ENCODE measurements around the gene NOCT.
"Not testable (repeated sequence)": the region's sequence is repeated elsewhere in the genome, so short reads cannot be mapped to it uniquely, and the experiment has no call there.

Gene NOCT, protein sequence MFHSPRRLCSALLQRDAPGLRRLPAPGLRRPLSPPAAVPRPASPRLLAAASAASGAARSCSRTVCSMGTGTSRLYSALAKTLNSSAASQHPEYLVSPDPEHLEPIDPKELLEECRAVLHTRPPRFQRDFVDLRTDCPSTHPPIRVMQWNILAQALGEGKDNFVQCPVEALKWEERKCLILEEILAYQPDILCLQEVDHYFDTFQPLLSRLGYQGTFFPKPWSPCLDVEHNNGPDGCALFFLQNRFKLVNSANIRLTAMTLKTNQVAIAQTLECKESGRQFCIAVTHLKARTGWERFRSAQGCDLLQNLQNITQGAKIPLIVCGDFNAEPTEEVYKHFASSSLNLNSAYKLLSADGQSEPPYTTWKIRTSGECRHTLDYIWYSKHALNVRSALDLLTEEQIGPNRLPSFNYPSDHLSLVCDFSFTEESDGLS

DNA sequence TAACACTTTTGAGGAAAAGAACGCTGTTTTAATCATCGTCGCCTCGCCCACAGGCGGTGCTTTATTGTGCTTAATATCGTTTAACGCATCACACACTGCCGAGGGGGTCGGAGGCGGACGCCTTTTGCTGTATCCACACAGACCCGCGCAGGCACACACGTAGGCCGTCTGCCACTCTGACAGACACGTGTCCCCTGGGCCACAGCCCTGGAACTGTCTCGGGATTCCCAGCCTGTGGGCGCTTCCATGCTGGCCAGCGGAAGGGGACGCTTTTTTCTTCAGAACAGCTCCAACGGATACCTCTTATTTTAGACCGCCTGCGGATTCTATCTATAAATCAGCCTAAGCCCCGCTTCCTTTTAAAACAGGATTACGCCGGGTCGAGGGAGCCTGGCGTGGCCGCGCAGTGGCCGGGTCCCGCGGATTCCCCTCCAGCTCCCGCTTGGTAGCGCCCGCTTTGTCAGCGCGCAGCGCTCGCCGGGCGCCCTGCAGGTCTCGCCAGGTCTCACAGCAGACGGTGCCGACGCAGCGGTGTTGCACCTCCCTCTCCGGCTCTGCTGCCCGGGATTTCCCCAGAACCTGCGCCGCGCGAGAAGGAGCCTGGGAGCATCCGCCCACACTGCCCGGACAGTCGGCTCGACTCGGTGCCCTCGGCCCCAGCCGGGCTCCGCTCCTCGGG lies at the start of gene NOCT:
Gene NOCT, plus strand, starts transcription at position 513 of the 679 bp plus-strand sequence. CDS start 201 bp downstream, outside the sequence.
- in situ Hi-C loops (cut with MboI; ENCODE audit: low sequenced_read_pairs): no loop called here

GRCh38 chr4:138967313-138967712 lies 48.3 kb upstream of the NOCT start:
- in situ Hi-C loops (cut with MboI; ENCODE audit: low sequenced_read_pairs): no loop called here

DNA sequence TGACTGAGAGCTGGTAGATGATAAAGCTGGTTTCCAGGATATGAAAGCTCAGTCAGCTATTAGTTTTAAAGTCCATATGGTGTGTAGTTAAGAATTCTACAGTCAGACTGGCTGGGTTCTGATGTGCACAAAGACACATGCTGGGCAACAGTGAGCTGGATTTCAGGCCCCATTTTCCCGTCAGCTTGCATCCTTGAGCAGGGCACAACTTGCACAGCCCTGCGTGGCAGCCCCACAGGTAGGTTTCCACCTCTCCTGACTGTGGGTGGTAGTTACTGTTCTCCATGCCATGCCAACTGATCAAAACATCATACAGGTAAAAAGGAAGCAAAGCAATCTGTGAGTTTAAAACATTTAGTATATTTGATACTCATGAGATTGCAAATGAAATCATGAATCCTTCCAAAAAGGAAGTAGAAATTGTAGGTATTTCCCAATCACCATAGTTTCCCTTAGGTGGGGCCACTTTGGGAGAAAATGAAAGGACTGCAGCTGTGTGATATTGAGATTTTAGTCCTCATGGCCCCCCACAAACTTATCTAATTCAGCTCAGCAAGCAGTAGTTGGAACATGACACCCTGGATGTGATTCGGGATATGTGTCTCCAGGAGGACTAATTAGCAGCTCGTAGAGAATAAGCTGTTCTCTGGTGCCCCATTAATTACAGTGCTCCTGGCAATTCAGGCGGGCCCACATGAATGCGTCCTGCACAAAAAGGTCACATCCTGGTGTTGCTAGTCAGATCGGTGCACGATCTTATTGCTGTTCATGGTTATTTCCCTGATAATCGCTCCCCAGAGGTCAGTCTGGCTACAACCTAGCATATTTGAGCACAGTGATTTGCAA lies 42.4 kb upstream of the NOCT start:
- in situ Hi-C loops (cut with MboI; ENCODE audit: low sequenced_read_pairs): no loop called here

DNA sequence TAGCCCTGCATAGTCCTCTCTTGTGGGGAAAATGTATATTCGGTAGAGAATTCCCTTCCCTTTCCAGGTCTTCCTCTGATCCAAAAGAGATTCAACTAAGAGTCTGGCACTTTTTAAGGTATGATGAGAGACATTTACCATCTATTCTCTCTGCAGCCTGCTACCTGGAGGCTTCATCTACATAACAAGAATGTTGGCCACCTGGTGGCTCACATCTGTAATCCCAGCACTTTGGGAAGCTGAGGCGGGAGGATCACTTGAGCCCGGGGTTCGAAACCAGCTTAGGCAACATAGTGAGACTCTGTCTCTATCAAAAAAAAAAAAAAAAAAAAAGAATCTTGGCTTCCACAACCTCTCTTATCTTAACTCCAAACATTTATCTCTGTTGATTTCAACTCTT lies 40.4 kb upstream of the NOCT start:
- in situ Hi-C loops (cut with MboI; ENCODE audit: low sequenced_read_pairs): no loop called here

DNA sequence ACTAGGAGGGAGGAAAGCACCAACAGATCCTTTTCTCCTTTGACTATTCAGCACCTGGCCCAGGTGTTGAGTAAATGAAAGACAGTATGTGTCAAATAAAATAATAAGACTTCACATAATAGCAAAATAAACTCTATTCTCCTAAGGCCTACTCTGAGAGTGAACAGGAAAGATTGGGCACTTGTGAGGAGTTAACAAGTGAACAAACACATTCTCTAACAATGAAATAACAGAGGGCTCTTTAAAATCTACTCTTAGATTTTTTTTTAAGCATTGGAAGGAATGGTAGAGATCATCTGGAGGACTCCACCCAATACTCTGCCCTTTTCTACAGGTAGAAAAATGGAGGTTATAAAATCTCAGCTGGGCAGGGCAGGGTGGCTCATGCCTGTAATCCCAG lies 39.1 kb upstream of the NOCT start:
- in situ Hi-C loops (cut with MboI; ENCODE audit: low sequenced_read_pairs): no loop called here

- in situ Hi-C loops (cut with MboI; ENCODE audit: low sequenced_read_pairs): no loop called here
Observed at GRCh38 chr4:138977524-138977923, 38.1 kb upstream of the NOCT start.

GRCh38 chr4:138978028-138978585 lies 37.5 kb upstream of the NOCT start:
- in situ Hi-C loops (cut with MboI; ENCODE audit: low sequenced_read_pairs): no loop called here

DNA sequence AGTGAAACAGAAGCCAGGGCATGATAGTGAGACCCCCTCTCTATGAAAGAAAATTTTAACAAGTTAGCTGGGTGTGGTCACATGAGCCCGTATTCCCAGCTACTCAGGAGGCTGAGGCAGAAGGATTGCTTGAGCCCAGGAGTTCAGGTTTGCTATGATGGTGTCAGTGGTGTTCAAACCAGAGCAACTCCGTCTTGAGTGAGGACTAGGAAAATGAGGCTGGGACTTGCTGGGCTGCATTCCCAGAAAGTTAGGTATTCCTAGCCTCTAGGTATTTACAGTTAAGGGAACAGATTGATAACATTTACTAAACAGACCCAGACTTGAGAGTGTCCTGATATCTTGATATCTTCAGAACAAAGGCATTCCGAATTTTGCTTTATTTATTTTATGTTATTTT lies 37.0 kb upstream of the NOCT start:
- in situ Hi-C loops (cut with MboI; ENCODE audit: low sequenced_read_pairs): no loop called here

- in situ Hi-C loops (cut with MboI; ENCODE audit: low sequenced_read_pairs): no loop called here
Observed at GRCh38 chr4:138979742-138980141, 35.8 kb upstream of the NOCT start.

- in situ Hi-C loops (cut with MboI; ENCODE audit: low sequenced_read_pairs): no loop called here
Observed at GRCh38 chr4:138981930-138982390, 33.6 kb upstream of the NOCT start.

- in situ Hi-C loops (cut with MboI; ENCODE audit: low sequenced_read_pairs): no loop called here
Observed at GRCh38 chr4:138982754-138983153, 32.8 kb upstream of the NOCT start.

DNA sequence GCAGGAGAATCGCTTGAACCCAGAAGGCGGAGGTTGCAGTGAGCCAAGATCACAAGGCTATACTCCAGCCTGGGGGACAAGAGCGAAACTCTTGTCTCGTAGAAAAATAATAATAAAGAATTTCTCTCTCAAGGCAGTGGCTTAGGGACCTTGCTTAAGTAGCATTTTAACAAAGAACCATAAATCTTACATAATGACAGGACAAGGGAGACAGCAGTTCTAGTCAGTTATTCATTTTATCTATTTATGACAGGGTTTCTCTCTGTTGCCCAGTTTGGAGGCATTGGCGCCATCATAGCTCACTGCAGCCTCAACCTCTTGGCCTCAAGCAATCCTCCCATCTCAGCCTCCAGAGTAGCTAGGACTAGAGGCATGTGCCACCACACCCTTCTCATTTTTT lies 31.9 kb upstream of the NOCT start:
- in situ Hi-C loops (cut with MboI; ENCODE audit: low sequenced_read_pairs): no loop called here

DNA sequence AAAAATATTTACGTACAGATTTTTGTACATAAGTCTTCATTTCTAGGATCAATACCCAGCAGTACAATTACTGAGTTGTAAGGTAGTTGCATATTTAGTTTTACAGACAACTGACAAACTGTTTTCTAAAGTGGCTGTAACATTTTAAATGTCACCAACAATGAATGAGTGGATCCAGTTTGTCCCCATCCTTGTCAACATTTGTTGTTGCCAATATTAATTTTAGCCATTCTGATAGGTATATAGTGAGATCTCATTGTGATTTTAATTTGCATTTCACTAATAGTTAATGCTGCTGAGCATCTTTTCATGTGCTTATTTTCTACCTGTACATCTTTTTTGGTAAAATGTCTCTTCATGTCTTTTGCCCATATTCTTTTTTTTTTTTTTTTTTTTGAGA lies 30.9 kb upstream of the NOCT start:
- in situ Hi-C loops (cut with MboI; ENCODE audit: low sequenced_read_pairs): no loop called here

GRCh38 chr4:138992676-138993075 lies 22.9 kb upstream of the NOCT start:
- in situ Hi-C loops (cut with MboI; ENCODE audit: low sequenced_read_pairs): no loop called here

- in situ Hi-C loops (cut with MboI; ENCODE audit: low sequenced_read_pairs): no loop called here
Observed at GRCh38 chr4:138996090-138996489, 19.5 kb upstream of the NOCT start.

DNA sequence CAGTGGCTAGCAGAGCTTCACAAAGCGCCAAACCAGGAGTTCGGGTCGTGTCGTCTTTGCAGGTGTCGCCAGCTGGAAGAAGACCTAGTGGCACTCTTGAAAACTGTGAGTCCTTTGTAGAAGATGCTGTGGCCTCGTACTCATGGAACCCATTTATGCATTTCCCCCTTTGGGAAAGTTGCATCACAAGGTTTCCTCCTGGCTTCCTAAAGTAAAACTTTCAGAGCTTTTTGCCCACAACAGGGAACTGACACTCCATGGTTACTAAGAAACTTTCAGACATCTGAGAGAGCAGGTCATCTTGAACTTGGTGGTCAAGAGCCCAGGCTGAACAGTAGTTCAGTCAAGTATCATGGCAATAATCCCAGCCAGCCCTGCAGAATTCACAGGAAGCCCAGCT lies 15.9 kb upstream of the NOCT start:
- in situ Hi-C loops (cut with MboI; ENCODE audit: low sequenced_read_pairs): no loop called here

DNA sequence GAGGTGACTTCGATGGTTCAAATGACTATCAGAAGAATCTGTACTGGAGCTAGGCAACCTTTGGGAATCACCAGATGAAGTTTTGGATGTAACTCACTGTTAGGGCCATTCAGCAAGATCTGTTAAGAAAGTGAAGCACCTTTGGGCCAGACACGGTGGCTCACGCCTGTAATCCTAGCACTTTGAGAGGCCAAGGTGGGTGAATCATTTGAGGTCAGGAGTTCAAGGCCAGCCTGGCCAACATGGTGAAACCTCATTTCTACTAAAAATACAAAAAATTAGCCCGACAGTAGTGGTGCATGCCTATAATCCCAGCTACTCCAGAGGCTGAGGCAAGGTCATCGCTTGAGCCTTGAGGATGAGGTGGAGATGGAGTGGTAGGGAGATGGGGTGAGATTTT lies 15.4 kb upstream of the NOCT start:
- in situ Hi-C loops (cut with MboI; ENCODE audit: low sequenced_read_pairs): not testable (repeated sequence)

DNA sequence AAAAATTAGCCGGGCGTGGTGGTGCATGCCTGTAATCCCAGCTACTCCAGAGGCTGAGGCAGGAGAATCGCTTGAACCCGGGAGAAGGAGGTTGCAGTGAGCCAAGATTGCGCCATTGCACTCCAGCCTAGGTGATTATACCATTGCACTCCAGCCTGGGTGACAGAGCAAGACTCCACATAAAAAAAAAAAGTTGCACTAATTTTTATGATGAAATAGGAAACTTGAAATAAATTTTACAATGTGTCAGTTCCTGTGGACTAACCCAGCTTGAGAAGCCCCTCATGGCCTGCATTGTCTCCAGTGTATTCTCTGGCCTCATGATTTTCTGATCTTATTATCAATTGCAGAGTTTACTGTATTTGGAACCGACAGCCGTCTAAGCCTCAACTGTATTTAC lies 14.2 kb upstream of the NOCT start:
- in situ Hi-C loops (cut with MboI; ENCODE audit: low sequenced_read_pairs): not testable (repeated sequence)

DNA sequence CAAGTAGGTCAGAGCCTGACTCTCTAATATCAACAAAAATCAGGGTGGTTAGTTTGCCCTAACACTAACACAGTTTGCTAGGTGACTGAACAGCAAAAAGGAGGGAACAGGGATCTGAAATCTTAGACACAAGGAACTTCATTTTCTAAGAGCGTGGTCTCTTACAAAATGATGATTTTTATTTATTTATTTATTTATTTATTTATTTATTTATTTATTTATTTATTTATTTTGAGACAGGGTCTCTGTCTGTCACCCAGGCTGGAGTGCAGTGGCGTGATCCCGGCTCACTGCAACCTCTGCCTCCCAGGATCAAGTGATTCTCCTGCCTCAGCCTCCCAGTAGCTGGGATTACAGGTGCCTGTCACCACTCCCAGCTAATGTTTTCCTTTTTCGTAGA lies 11.9 kb upstream of the NOCT start:
- in situ Hi-C loops (cut with MboI; ENCODE audit: low sequenced_read_pairs): not testable (repeated sequence)

GRCh38 chr4:139005774-139006173 lies 9.8 kb upstream of the NOCT start:
- in situ Hi-C loops (cut with MboI; ENCODE audit: low sequenced_read_pairs): no loop called here

DNA sequence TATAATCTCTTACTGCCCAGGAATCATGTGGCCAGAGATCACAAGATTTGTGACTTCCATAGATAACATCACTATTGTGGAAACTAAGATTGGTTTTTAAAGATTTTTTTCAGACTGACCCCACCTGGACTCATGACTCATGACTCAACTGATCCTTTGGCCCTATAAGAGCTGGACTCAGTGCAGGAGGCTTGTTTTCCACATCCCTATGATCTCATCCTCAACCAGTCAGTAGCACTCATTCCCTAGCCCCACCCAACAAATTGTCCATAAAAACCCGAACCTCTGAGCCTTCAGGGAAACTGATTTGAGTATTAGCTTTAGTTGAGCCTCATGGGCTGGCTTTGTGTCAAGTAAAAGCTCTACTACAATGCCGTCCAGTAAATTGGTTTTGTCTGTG lies 7.9 kb upstream of the NOCT start:
- in situ Hi-C loops (cut with MboI; ENCODE audit: low sequenced_read_pairs): no loop called here

Measured in HL-60/S4 (cell line).